Thyroid gland (tissue), 4 donors: ENCODE data around the gene ATP6V0A1.

Experiments
- POLR2A ChIP-seq, 2 donors: fragments of 450-650 bp; IDR thresholded peaks; one replicate each; pipeline ENCODE4 v1.6.1; 2017; ENCODE audit warnings: antibody characterized with exemption in 2 of 2, mild to moderate bottlenecking in 2 of 2, moderate library complexity in 1 of 2
- TF ChIP-seq, protein P1 (sequence below), 6 experiments: fragments of 200-600 bp in 3 of 6; fragments of 450-650 bp in 3 of 6; sonication (generic) in 3 of 6; IDR thresholded peaks; one replicate each; pipeline ENCODE4 v1.5.1; 2016 to 2019; ENCODE audit warnings: antibody characterized with exemption in 6 of 6, mild to moderate bottlenecking in 2 of 6, inconsistent platforms in 1 of 6, moderate library complexity in 1 of 6

GRCh38 chr17:42411905-42412679 is 46.6 kb upstream of the ATP6V0A1 start:
- TF ChIP-seq, protein P1, sequence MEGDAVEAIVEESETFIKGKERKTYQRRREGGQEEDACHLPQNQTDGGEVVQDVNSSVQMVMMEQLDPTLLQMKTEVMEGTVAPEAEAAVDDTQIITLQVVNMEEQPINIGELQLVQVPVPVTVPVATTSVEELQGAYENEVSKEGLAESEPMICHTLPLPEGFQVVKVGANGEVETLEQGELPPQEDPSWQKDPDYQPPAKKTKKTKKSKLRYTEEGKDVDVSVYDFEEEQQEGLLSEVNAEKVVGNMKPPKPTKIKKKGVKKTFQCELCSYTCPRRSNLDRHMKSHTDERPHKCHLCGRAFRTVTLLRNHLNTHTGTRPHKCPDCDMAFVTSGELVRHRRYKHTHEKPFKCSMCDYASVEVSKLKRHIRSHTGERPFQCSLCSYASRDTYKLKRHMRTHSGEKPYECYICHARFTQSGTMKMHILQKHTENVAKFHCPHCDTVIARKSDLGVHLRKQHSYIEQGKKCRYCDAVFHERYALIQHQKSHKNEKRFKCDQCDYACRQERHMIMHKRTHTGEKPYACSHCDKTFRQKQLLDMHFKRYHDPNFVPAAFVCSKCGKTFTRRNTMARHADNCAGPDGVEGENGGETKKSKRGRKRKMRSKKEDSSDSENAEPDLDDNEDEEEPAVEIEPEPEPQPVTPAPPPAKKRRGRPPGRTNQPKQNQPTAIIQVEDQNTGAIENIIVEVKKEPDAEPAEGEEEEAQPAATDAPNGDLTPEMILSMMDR (IDR thresholded peaks at IDR 0.05) = no peak
- TF ChIP-seq POLR2A (IDR thresholded peaks at IDR 0.05) = no peak
